ENCODE results near the gene DNAH9.
"Not testable (repeated sequence)": the region's sequence is repeated elsewhere in the genome, so short reads cannot be mapped to it uniquely, and the experiment has no call there.

The DNAH9 gene

DNA sequence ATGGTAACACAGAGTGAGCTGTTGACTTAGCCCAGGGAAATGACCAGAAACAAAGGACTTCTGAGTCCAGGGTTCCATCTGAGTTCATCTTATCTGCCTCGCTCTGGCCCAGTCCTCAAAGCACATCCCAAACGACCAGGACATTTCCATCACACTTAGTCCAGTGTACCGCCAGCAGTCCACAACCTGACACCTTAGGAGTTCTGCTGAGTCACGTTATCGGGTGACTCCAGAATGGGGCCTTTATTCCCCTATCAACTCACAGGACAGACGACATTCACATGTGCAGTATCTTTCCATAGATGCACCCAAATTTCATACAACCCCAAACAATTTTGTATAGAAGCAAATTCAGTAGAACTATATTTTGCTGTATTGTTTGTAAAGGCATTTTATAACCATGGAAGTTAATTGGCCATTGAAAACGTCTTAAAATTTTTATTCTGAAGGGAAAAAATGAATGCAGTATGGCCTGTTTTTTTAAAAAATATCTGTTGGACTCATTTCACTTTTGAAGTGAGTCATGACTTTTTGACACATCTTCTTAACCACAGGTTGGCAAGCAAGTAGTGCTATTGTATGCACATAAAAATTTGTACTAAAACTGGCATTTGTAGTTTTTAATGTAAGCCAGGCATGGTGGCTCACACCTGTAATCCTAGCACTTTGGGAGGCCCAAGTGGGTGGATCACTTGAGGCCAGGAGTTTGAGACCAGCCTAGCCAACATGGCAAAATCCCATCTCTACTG lies 352.7 kb downstream of the DNAH9 start:
- H3K4me1 ChIP-seq (ENCODE audit: control insufficient read depth, insufficient read depth, low read length), result no peaks in the 10 kb centered on the region
- H3K4me3 ChIP-seq (ENCODE audit: low read length), result no peak overlapping the region
- H3K9ac ChIP-seq (ENCODE audit: low read length), result no peak overlapping the region
- no peaks in the 10 kb centered on the region for H3K27me3 ChIP-seq (ENCODE audit: control insufficient read depth, insufficient read depth, low read length)
- H3K27ac ChIP-seq (ENCODE audit: low read depth, low read length), result no peak overlapping the region
- H3K36me3 ChIP-seq (ENCODE audit: control insufficient read depth, insufficient read depth, low read length), result no peaks in the 10 kb centered on the region

DNA sequence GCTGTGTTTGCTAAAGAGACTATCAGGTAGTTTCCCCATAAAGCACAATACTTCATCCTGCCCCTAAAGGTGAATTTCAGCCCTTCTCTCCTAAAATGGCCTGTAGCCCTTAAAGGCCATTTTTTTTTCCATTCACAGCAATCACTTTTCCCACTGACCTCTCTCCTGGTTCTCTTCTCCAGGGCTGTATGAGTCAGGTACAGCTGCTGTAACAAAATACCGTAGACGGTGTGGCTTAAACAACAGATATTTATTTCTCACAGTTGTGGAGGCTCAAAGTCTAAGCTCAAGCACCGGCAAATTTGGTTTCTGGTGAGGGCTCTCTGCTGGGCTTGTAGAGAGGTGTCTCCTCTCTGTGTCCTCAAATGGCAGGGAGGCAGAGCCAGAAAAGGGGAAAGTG lies 354.3 kb downstream of the DNAH9 start:
- no peak overlapping the region for H3K9ac ChIP-seq (ENCODE audit: low read length)
- no peak overlapping the region for H3K27ac ChIP-seq (ENCODE audit: low read depth, low read length)
- H3K4me1 ChIP-seq (ENCODE audit: control insufficient read depth, insufficient read depth, low read length), result no peaks in the 10 kb centered on the region
- no peaks in the 10 kb centered on the region for H3K36me3 ChIP-seq (ENCODE audit: control insufficient read depth, insufficient read depth, low read length)
- H3K4me3 ChIP-seq (ENCODE audit: low read length), result no peak overlapping the region
- no peaks in the 10 kb centered on the region for H3K27me3 ChIP-seq (ENCODE audit: control insufficient read depth, insufficient read depth, low read length)

DNA sequence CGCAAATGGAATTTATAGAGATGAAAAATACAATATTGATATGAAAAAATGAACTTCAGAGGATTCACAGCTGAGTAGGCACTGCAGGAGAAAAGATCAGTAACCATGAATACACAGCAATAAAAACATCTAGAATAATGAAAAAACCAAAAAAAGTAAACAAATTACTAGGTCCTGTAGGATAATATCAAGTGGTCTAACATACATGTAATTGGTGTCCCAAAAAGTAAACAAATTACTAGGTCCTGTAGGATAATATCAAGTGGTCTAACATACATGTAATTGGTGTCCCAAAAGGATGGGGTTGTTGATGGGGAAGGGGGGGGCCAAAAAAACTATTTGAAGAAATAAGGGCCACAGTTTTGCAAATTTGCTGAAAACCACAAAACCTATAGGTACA lies 355.7 kb downstream of the DNAH9 start:
- Histone ChIP-seq H3K4me1 (ENCODE audit: control insufficient read depth, insufficient read depth, low read length) (no peaks in the 10 kb centered on the region), H3K4me3 (ENCODE audit: low read length) (no peak overlapping the region), H3K36me3 (ENCODE audit: control insufficient read depth, insufficient read depth, low read length) (no peaks in the 10 kb centered on the region), H3K27ac (ENCODE audit: low read depth, low read length) (no peak overlapping the region), H3K27me3 (ENCODE audit: control insufficient read depth, insufficient read depth, low read length) (no peaks in the 10 kb centered on the region), H3K9ac (ENCODE audit: low read length) (no peak overlapping the region)

DNA sequence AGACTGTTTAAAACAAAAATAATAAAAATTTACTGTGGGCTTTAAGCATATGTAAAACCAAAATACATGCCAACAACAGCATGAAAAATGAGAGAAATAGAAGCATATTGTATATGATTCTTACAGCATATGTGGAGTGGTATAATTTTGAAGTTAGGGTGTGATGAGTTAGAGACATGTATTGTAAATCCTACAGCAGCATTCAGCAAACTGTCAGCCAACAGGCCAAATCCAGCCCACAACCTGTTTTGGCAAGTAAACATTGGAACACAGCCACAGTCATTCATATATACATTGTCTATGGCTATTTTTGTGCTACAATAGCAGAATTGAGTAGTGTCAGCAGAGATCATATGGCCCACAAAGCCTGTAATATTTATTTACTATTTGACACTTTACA lies 356.7 kb downstream of the DNAH9 start:
- H3K4me1 ChIP-seq (ENCODE audit: control insufficient read depth, insufficient read depth, low read length), result no peaks in the 10 kb centered on the region
- H3K4me3 ChIP-seq (ENCODE audit: low read length), result no peak overlapping the region
- no peaks in the 10 kb centered on the region for H3K36me3 ChIP-seq (ENCODE audit: control insufficient read depth, insufficient read depth, low read length)
- no peak overlapping the region for H3K9ac ChIP-seq (ENCODE audit: low read length)
- H3K27ac ChIP-seq (ENCODE audit: low read depth, low read length), result no peak overlapping the region
- no peaks in the 10 kb centered on the region for H3K27me3 ChIP-seq (ENCODE audit: control insufficient read depth, insufficient read depth, low read length)

DNA sequence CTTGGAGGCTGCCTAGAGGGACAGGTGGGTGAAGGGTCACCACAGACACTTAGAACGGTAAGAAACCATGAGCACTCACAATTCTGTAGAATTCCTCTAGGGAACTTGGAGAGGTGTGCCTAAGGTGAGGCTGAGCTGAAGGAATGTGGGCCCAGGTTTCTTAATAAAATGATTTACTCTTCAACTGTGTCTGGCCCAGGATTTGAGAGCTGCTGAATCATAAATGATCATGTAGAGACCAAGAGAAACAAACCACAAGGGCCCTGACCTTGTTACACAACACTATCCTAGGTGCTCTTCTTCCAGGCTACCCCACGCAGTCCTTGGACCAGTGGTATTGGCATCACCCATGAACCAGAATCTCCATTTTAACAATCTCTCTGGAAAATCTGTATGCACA lies 371.3 kb downstream of the DNAH9 start:
- Histone ChIP-seq H3K27me3 (ENCODE audit: control insufficient read depth, insufficient read depth, low read length) (no peaks in the 10 kb centered on the region), H3K4me1 (ENCODE audit: control insufficient read depth, insufficient read depth, low read length) (no peaks in the 10 kb centered on the region)

DNA sequence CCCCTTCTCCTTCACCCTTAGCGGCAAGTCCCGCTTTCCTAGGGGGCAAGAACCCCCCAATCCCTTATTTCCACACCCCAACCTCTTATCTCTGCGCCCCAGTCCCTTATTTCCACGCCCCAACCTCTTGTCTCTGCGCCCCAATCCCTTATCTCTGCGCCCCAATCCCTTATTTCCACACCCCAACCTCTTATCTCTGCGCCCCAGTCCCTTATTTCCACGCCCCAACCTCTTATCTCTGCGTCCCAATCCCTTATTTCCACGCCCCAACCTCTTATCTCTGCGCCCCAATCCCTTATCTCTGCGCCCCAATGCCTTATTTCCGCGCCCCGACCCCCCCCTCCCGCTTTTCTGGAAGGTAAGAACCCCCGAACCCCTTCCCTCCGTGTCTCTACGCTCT lies 374.5 kb downstream of the DNAH9 start:
- H3K36me3 ChIP-seq (ENCODE audit: control insufficient read depth, insufficient read depth, low read length); H3K27me3 ChIP-seq (ENCODE audit: control insufficient read depth, insufficient read depth, low read length); H3K4me3 ChIP-seq (ENCODE audit: low read length); H3K4me1 ChIP-seq (ENCODE audit: control insufficient read depth, insufficient read depth, low read length); H3K9ac ChIP-seq (ENCODE audit: low read length); H3K27ac ChIP-seq (ENCODE audit: low read depth, low read length): not testable (repeated sequence)

More for the DNA sequence above, 371.3 kb downstream of the DNAH9 start:
- Histone ChIP-seq H3K9ac (ENCODE audit: low read length) (no peak overlapping the region), H3K36me3 (ENCODE audit: control insufficient read depth, insufficient read depth, low read length) (no peaks in the 10 kb centered on the region), H3K4me3 (ENCODE audit: low read length) (no peak overlapping the region), H3K27ac (ENCODE audit: low read depth, low read length) (no peak overlapping the region)

DNA sequence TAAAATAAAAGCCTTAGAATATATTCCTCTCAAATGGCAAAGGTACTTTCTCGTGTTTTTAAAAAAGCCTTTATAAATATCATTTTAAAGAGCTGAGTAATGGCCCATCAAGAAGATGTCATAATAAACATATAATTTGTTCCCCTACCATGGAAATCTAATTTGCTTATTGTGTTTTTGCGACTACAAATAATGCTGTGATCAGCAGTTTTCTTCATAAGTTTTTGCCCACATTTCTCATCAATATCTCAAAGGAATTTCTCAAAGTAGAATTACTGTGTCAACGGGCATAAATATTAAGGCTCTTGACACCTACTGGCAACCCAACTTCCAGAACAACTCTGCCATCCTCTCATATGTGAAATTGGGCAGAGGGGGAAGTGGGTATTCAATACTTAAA lies 381.5 kb downstream of the DNAH9 start:
- no peak overlapping the region for H3K27ac ChIP-seq (ENCODE audit: low read depth, low read length)
- H3K36me3 ChIP-seq (ENCODE audit: control insufficient read depth, insufficient read depth, low read length), result peaks cover 12% of the 10 kb centered on the region
- no peaks in the 10 kb centered on the region for H3K27me3 ChIP-seq (ENCODE audit: control insufficient read depth, insufficient read depth, low read length)
- H3K9ac ChIP-seq (ENCODE audit: low read length), result no peak overlapping the region
- H3K4me1 ChIP-seq (ENCODE audit: control insufficient read depth, insufficient read depth, low read length), result no peaks in the 10 kb centered on the region
- H3K4me3 ChIP-seq (ENCODE audit: low read length), result no peak overlapping the region

DNA sequence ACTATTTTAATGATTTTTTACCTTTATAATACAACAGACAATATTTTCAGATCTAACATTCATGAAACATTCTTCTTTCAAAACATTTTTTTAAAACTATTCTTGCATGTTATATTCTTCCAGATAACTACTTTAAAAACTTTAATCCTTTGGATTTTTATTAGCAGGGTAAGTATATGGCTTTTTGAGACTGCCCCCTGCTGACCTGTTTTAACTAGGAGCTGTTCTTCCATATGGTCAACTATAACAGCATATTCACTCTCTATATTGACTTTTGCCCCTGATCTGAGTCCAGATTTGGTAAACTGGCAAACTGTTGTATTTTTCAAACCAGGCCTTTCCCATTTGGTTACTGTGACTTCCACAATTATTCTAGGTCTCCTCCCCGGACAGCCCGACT lies 382.5 kb downstream of the DNAH9 start:
- Histone ChIP-seq H3K36me3 (ENCODE audit: control insufficient read depth, insufficient read depth, low read length) (peaks cover 12% of the 10 kb centered on the region), H3K27ac (ENCODE audit: low read depth, low read length) (no peak overlapping the region), H3K4me1 (ENCODE audit: control insufficient read depth, insufficient read depth, low read length) (no peaks in the 10 kb centered on the region), H3K4me3 (ENCODE audit: low read length) (no peak overlapping the region), H3K27me3 (ENCODE audit: control insufficient read depth, insufficient read depth, low read length) (no peaks in the 10 kb centered on the region), H3K9ac (ENCODE audit: low read length) (no peak overlapping the region)

DNA sequence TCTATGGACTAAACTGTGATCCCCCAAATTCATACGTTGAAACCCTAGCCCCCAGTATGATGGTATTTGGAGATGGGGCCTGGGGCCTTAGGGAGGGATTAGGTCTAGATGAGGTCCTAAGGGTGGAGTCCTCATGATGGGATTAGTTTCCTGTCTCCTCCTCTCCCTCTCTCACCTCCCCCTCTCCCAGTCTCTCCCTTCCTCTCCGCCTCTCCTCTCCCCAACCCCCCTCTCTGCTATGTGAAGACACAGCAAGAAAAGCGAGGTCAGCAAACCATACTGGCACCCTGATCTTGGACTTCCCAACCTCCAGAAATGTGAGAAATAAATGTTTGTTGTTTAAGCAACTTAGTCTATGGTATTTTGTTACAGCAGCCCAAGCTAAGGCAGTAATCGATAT lies 383.6 kb downstream of the DNAH9 start:
- no peaks in the 10 kb centered on the region for H3K4me1 ChIP-seq (ENCODE audit: control insufficient read depth, insufficient read depth, low read length)
- H3K9ac ChIP-seq (ENCODE audit: low read length), result no peak overlapping the region
- H3K4me3 ChIP-seq (ENCODE audit: low read length), result no peak overlapping the region
- H3K27me3 ChIP-seq (ENCODE audit: control insufficient read depth, insufficient read depth, low read length), result no peaks in the 10 kb centered on the region
- no peak overlapping the region for H3K27ac ChIP-seq (ENCODE audit: low read depth, low read length)
- peaks cover 12% of the 10 kb centered on the region for H3K36me3 ChIP-seq (ENCODE audit: control insufficient read depth, insufficient read depth, low read length)

DNA sequence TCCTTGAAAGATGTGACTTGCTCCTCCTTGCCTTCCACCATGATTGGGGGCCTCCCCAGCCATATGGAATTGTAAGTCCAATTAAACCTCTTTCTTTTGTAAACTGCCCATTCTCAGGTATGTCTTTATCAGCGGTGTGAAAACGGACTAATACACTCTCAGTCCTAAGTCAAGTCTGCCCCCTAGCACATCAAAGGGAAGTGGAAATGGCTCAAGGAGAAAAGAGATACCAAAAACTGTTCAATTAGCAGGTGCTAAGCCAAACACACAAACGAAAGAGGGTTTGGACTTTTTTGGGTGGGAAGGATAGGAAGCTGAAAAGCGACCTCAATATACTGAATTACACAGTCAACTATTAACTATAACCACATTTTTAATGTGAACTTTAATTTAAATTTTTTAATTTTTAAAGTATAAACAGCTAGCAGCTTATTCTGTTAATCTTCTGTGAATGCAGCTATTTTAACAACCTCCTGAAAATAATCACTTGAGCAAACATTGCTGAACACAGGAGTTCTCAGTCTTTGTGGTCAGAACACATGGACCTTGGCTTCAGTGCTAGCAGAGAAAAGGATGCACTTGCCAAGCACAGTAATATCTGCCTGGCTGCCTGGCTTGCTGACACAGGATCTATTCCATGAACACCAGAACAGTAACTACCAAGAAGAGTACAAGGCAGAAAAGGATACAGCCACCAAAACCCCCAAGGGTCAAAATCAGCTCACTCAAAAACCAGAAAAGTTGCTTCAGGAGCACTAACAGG lies 388.1 kb downstream of the DNAH9 start:
- H3K27ac ChIP-seq (ENCODE audit: low read depth, low read length), result no peak overlapping the region
- H3K4me3 ChIP-seq (ENCODE audit: low read length), result no peak overlapping the region
- no peaks in the 10 kb centered on the region for H3K27me3 ChIP-seq (ENCODE audit: control insufficient read depth, insufficient read depth, low read length)
- H3K9ac ChIP-seq (ENCODE audit: low read length), result no peak overlapping the region
- peaks cover 10% of the 10 kb centered on the region for H3K36me3 ChIP-seq (ENCODE audit: control insufficient read depth, insufficient read depth, low read length)
- H3K4me1 ChIP-seq (ENCODE audit: control insufficient read depth, insufficient read depth, low read length), result no peaks in the 10 kb centered on the region

DNA sequence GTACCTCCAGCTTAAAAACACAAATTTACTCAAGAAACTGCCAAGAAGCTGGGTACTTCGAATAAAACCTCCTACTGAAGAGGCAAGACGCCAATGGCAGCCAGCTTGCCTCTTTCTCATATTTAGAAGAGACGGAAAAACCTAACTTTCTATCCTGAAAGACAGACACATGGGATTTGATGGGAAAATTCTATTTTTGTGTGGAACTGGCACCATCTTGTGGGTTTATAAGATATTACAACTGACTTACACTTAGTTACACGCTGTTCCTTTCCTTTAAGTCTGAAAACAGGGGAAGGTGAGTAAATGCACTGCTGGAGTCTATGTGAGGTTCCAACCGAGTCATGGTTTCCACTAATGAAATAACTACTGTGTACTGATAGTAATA lies 388.7 kb downstream of the DNAH9 start:
- H3K27ac ChIP-seq (ENCODE audit: low read depth, low read length), result no peak overlapping the region
- H3K4me1 ChIP-seq (ENCODE audit: control insufficient read depth, insufficient read depth, low read length), result no peaks in the 10 kb centered on the region
- H3K36me3 ChIP-seq (ENCODE audit: control insufficient read depth, insufficient read depth, low read length), result peaks cover 10% of the 10 kb centered on the region
- no peak overlapping the region for H3K4me3 ChIP-seq (ENCODE audit: low read length)
- H3K27me3 ChIP-seq (ENCODE audit: control insufficient read depth, insufficient read depth, low read length), result no peaks in the 10 kb centered on the region
- no peak overlapping the region for H3K9ac ChIP-seq (ENCODE audit: low read length)

DNA sequence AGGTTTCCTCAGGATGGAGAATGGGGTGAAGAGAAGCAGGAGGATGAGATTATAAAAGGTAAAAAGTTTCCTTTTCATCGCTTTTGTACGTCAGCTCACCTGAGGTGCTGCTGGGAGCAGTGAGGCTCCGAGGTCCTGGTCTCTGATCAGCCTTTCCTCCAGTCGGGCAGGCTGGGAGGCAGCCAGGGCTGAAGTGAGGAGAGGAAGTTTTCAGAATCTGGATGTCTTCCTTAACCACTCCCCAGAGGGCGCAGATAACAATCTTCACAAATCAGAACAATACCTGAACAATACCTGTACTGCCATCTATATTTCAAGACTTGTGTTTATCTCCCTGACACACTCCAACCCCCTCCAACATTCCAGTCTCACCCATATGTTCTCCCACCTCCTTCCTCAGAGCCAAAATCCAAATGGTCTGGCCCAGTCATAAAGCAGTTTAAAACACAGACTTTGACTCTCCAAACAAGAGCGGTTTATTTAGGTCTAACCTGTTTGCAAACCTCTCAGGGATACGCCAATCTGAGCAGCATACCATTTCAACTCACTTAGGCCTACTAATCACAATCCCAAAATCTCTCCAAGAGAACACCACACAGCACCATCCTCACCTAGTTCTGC lies 392.2 kb downstream of the DNAH9 start:
- H3K36me3 ChIP-seq (ENCODE audit: control insufficient read depth, insufficient read depth, low read length), result peaks cover 6% of the 10 kb centered on the region
- H3K27ac ChIP-seq (ENCODE audit: low read depth, low read length), result no peak overlapping the region
- no peaks in the 10 kb centered on the region for H3K27me3 ChIP-seq (ENCODE audit: control insufficient read depth, insufficient read depth, low read length)
- H3K4me1 ChIP-seq (ENCODE audit: control insufficient read depth, insufficient read depth, low read length), result no peaks in the 10 kb centered on the region
- H3K9ac ChIP-seq (ENCODE audit: low read length), result no peak overlapping the region
- no peak overlapping the region for H3K4me3 ChIP-seq (ENCODE audit: low read length)
